Left ventricle myocardium inferior (tissue), 1 donor: ENCODE measurements around the gene MBD3L1. TPM values are rescaled to one million over a fixed set of nuclear protein-coding genes. Genes with fewer than 3 reads are reported as not detected.

Experiments
- DNase-seq: peaks from one replicate; pipeline ENCODE4 v3.0.0-alpha.2; 2020
- H3K27ac ChIP-seq: fragments of 200-600 bp; replicated peaks from 2 replicates; pipeline ENCODE4 v1.8.0; 2021
- H3K27me3 ChIP-seq: fragments of 200-600 bp; 2 replicates; pipeline ENCODE4 v1.8.0; 2021; ENCODE audit warnings: low read depth
- H3K36me3 ChIP-seq: fragments of 200-600 bp; 2 replicates; pipeline ENCODE4 v1.8.0; 2021
- H3K4me1 ChIP-seq: fragments of 200-600 bp; 2 replicates; pipeline ENCODE4 v1.8.0; 2021
- H3K4me3 ChIP-seq: fragments of 200-600 bp; 2 replicates; pipeline ENCODE4 v1.8.0; 2021; ENCODE audit warnings: mild to moderate bottlenecking, moderate library complexity
- H3K9me3 ChIP-seq: fragments of 200-600 bp; replicated peaks from 2 replicates; pipeline ENCODE4 v1.8.0; 2021
- intact Hi-C: fragments of 100-400 bp; cut with micrococcal nuclease; formaldehyde crosslinking; loops from one replicate; pipeline ENCODE4 v1.11.0; 2022
- total RNA-seq: library from RNA; stranded (reverse); fragmentation: NEBNext Ultra II Directional; extraction: Animal tissue kit (Norgen Biotek cat#: 25700); gene quantifications from one replicate; pipeline ENCODE4 v1.2.1, GENCODE V29; 2021
- TF ChIP-seq, protein P1 (sequence below): fragments of 200-600 bp; IDR thresholded peaks from 2 replicates; pipeline ENCODE4 v1.8.0; 2021; ENCODE audit warnings: antibody characterized with exemption, mild to moderate bottlenecking, borderline replicate concordance
- donor health status: DM: no; HTN: yes; CAD: no; lungs with severe emphysema.

MBD3L1 gene
- total RNA-seq, 1 donor from 2014 or later = not detected

DNA sequence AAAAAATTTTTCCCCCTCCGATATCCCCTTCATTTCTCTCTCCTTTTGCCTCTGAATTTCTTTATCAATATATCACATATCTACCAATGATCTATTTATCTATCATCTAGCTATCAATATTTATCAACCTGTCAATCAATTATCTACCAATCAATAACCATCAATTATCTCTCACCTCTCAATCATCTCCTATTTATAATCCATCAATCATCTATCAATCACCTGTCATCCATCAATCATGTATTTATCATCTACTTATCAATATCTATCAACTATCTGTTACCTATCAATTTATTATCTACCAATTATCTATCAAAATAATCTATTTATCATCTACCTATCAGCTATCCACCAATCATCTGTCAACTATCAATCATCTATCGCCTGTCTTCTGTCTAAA lies 17.1 kb downstream of the MBD3L1 start:
- Histone ChIP-seq H3K27ac (no peak overlapping the region), H3K4me1 (no peaks in the 10 kb centered on the region), H3K9me3 (peaks cover 41% of the 10 kb centered on the region), H3K27me3 (peaks cover 44% of the 10 kb centered on the region), H3K4me3 (no peak overlapping the region), H3K36me3 (no peaks in the 10 kb centered on the region)
- intact Hi-C loops = no loop called here
- TF ChIP-seq, protein P1, sequence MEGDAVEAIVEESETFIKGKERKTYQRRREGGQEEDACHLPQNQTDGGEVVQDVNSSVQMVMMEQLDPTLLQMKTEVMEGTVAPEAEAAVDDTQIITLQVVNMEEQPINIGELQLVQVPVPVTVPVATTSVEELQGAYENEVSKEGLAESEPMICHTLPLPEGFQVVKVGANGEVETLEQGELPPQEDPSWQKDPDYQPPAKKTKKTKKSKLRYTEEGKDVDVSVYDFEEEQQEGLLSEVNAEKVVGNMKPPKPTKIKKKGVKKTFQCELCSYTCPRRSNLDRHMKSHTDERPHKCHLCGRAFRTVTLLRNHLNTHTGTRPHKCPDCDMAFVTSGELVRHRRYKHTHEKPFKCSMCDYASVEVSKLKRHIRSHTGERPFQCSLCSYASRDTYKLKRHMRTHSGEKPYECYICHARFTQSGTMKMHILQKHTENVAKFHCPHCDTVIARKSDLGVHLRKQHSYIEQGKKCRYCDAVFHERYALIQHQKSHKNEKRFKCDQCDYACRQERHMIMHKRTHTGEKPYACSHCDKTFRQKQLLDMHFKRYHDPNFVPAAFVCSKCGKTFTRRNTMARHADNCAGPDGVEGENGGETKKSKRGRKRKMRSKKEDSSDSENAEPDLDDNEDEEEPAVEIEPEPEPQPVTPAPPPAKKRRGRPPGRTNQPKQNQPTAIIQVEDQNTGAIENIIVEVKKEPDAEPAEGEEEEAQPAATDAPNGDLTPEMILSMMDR = no peak
- DNase-seq = no peak

DNA sequence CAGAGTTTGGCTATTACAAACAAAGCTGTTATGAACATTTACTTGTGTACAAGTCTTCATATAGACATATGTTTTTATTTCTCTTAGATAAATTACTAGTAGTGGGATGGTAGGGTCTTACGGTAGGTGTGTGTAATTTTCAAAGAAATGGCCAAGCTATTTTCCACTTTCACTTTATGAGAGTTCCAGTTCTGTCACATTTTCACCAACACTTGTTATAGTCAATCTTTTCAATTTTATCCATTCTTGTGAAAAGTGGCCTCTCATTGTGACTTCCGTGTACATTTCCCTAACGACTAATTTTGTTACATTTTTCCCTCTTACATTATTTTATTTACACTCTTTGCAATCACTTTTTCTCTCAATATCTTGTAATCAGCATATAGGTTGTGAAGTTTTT lies 18.3 kb downstream of the MBD3L1 start:
- Histone ChIP-seq H3K4me3 (no peak overlapping the region), H3K9me3 (peaks cover 41% of the 10 kb centered on the region), H3K27me3 (peaks cover 51% of the 10 kb centered on the region), H3K27ac (no peak overlapping the region), H3K36me3 (no peaks in the 10 kb centered on the region), H3K4me1 (no peaks in the 10 kb centered on the region)
- intact Hi-C loops = no loop called here
- no peak for DNase-seq
- TF ChIP-seq, protein P1 = no peak

DNA sequence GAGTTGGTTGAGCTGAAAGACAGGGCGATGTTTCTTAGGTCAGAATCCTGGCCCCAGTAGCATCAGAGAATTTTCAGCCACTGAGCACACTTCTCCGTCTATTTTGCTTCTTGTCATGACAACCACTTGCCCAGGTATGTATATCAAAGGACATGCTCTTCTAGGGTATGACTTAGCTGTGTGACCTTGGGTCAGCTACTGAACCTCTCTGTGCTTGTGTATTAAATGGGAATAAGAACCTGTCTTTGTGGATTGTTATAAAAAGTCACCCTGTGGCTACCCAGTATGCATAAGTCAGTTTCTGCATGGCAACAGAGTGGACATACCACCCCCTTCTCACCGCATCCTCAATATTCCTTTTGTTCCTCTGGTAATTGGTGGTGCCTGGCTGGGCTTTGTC lies 26.1 kb downstream of the MBD3L1 start:
- Histone ChIP-seq H3K36me3 (no peaks in the 10 kb centered on the region), H3K4me1 (no peaks in the 10 kb centered on the region), H3K27me3 (peaks cover 91% of the 10 kb centered on the region), H3K4me3 (no peak overlapping the region), H3K9me3 (no peaks in the 10 kb centered on the region), H3K27ac (no peak overlapping the region)
- TF ChIP-seq, protein P1 = no peak
- intact Hi-C loops = no loop called here
- no peak for DNase-seq

DNA sequence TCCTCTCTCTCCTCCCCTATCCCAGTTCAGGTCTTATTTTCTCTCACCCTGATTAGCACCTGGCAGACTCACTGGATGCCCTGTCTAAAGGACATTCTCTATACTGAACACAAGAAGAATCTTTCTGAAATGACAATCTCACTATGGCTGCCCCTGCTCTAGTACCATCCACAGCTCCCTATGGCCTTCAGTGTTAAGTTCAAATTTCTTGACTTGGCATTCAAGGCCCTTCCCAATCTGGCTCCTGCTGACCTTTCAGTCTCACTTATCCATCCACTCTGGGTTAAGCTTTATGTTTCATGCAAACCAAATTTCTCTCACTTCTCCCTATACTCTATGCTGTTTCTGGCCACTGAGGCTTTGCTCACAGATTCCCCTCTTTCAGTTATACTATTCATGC lies 34.2 kb downstream of the MBD3L1 start:
- Histone ChIP-seq H3K9me3 (no peaks in the 10 kb centered on the region), H3K36me3 (no peaks in the 10 kb centered on the region), H3K27me3 (peaks cover 46% of the 10 kb centered on the region), H3K4me1 (no peaks in the 10 kb centered on the region), H3K4me3 (no peak overlapping the region), H3K27ac (no peak overlapping the region)
- DNase-seq = no peak
- intact Hi-C loops = no loop called here
- TF ChIP-seq, protein P1 = no peak

DNA sequence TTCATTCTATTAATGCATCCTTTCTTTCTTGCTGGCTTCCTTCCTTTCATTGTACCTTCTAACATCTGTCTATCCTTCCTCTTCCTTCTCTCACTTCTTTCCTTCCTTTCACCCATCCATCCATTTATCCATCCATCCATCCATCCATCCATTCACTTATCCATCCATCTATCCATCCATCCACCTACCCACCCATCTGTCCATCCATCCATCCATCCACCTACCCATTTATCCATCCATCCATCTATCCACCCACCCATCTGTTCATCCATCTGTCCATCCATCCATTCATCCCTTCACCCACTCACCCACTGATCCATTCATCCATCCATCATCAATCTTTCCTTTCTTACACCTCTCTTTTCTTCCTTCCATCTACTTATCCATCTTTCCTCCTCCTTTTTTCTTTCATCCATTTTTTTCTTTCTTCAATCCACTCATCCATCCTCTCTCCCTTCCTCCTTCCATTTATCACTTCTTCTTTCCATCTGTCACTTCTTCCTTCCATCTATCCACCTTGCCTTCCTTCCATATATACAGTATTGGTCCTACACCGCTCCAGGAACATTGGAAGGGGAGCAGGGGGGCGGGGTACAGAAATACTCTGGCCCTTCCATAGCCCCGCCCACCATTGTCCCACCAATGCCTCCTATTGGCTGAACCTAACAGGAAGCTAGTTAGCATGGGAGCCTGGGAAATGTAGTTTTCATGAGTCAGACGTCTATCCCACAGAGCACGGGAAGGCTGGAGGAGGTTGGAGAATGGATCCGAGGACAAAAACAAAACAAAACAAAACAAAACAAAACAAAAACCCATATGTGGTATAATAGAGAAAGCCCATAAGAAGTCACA lies 45.9 kb downstream of the MBD3L1 start:
- H3K9me3 ChIP-seq = peaks cover 17% of the 10 kb centered on the region
- no peak for DNase-seq
- no peaks in the 10 kb centered on the region for H3K4me1 ChIP-seq
- H3K36me3 ChIP-seq = no peaks in the 10 kb centered on the region
- no peak overlapping the region for H3K4me3 ChIP-seq
- H3K27ac ChIP-seq = no peak overlapping the region
- intact Hi-C loops = no loop called here
- H3K27me3 ChIP-seq = peaks cover 8% of the 10 kb centered on the region
- TF ChIP-seq, protein P1 = no peak
